ENCODE results near the gene ZNF408. TPM values are rescaled to one million over a fixed set of nuclear protein-coding genes. Genes with fewer than 3 reads are reported as not detected.

ZNF408 gene
- total RNA-seq, 1 experiment from 2014 or later: 15.2 TPM

- no peak for TF ChIP-seq ATF1 (CRISPR knock-in tag; IDR thresholded peaks at IDR 0.05)
- TF ChIP-seq, protein P1, sequence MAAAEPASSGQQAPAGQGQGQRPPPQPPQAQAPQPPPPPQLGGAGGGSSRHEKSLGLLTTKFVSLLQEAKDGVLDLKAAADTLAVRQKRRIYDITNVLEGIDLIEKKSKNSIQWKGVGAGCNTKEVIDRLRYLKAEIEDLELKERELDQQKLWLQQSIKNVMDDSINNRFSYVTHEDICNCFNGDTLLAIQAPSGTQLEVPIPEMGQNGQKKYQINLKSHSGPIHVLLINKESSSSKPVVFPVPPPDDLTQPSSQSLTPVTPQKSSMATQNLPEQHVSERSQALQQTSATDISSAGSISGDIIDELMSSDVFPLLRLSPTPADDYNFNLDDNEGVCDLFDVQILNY (CRISPR knock-in tag; IDR thresholded peaks at IDR 0.05): no peak
- TF ChIP-seq NR2C2 (CRISPR knock-in tag; IDR thresholded peaks at IDR 0.05): no peak
- no peak for TF ChIP-seq KAT7 (CRISPR knock-in tag; IDR thresholded peaks at IDR 0.05; ENCODE audit: borderline replicate concordance)
- TF ChIP-seq, protein P2, sequence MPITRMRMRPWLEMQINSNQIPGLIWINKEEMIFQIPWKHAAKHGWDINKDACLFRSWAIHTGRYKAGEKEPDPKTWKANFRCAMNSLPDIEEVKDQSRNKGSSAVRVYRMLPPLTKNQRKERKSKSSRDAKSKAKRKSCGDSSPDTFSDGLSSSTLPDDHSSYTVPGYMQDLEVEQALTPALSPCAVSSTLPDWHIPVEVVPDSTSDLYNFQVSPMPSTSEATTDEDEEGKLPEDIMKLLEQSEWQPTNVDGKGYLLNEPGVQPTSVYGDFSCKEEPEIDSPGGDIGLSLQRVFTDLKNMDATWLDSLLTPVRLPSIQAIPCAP (CRISPR knock-in tag; IDR thresholded peaks at IDR 0.05): no peak
- no peak for TF ChIP-seq ZNF532 (CRISPR knock-in tag; IDR thresholded peaks at IDR 0.05; ENCODE audit: borderline replicate concordance)
- TF ChIP-seq ZNF281 (CRISPR knock-in tag; IDR thresholded peaks at IDR 0.05): no peak
Measured at GRCh38 chr11:46659908-46660307, 40.9 kb upstream of the ZNF408 start (continued).

GRCh38 chr11:46661836-46662235 lies 39.0 kb upstream of the ZNF408 start:
- Mint-ChIP-seq H3K4me3 (no peak overlapping the region), H3K9me3 (no peaks in the 10 kb centered on the region), H3K27me3 (ENCODE audit: low read depth) (no peaks in the 10 kb centered on the region), H3K36me3 (peaks cover 62% of the 10 kb centered on the region), H3K4me1 (no peaks in the 10 kb centered on the region), H3K27ac (no peak overlapping the region)
- no peak for TF ChIP-seq RORB (CRISPR knock-in tag; IDR thresholded peaks at IDR 0.05)
- ChIA-PET POLR2A (no interaction called here), CTCF (no interaction called here)
- DNase-seq (ENCODE audit: low spot score) (no peak), ATAC-seq (no peak)

GRCh38 chr11:46662366-46662765 lies 38.5 kb upstream of the ZNF408 start:
- peaks cover 57% of the 10 kb centered on the region for H3K36me3 Mint-ChIP-seq
- no peaks in the 10 kb centered on the region for H3K27me3 Mint-ChIP-seq (ENCODE audit: low read depth)
- H3K4me3 Mint-ChIP-seq: no peak overlapping the region
- no peak for TF ChIP-seq ZNF396 (CRISPR knock-in tag; IDR thresholded peaks at IDR 0.05; ENCODE audit: borderline replicate concordance)
- TF ChIP-seq, protein P3, sequence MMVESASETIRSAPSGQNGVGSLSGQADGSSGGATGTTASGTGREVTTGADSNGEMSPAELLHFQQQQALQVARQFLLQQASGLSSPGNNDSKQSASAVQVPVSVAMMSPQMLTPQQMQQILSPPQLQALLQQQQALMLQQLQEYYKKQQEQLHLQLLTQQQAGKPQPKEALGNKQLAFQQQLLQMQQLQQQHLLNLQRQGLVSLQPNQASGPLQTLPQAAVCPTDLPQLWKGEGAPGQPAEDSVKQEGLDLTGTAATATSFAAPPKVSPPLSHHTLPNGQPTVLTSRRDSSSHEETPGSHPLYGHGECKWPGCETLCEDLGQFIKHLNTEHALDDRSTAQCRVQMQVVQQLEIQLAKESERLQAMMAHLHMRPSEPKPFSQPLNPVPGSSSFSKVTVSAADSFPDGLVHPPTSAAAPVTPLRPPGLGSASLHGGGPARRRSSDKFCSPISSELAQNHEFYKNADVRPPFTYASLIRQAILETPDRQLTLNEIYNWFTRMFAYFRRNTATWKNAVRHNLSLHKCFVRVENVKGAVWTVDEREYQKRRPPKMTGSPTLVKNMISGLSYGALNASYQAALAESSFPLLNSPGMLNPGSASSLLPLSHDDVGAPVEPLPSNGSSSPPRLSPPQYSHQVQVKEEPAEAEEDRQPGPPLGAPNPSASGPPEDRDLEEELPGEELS (CRISPR knock-in tag; IDR thresholded peaks at IDR 0.05): no peak
- no peak for DNase-seq (ENCODE audit: low spot score)
- H3K27ac Mint-ChIP-seq: no peak overlapping the region
- ChIA-PET POLR2A (no interaction called here), CTCF (no interaction called here)
- H3K9me3 Mint-ChIP-seq: no peaks in the 10 kb centered on the region
- no peaks in the 10 kb centered on the region for H3K4me1 Mint-ChIP-seq
- no peak for ATAC-seq
